GM12872 (cell line): ENCODE measurements around the gene IRGQ.

Experiments
- TF ChIP-seq, protein P1 (sequence below): IDR thresholded peaks from 3 replicates; pipeline ENCODE4 v1.5.1; 2011; ENCODE audit warnings: low read depth, mild to moderate bottlenecking, low read length, moderate library complexity; ENCODE audit not compliant: insufficient read depth

Gene IRGQ

DNA sequence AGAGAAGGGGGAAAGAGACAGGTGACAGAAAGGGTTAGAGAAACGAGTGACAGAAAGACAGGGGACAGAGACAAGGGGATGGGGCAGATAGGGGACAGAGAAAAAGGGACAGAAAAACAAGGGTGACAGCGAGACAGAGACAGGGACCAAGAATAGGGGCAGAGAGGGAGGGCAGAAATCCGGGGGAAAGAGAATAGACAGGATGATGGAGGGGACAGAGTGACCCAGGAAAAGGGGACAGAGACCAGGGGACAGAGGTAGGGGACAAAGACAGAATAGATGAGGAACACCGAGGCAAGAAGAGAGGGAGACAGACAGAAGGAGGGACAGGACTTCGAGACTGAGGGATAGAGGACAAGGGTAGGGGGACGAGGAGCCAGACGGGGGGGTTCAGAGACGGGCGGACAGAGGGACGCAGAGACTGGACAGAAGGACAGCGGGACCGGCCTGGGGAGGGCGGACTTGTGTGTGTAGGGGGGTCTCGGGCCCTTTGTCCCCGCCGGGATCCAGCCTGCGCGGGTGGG, 43.1 kb upstream of the IRGQ start:
- TF ChIP-seq, protein P1, sequence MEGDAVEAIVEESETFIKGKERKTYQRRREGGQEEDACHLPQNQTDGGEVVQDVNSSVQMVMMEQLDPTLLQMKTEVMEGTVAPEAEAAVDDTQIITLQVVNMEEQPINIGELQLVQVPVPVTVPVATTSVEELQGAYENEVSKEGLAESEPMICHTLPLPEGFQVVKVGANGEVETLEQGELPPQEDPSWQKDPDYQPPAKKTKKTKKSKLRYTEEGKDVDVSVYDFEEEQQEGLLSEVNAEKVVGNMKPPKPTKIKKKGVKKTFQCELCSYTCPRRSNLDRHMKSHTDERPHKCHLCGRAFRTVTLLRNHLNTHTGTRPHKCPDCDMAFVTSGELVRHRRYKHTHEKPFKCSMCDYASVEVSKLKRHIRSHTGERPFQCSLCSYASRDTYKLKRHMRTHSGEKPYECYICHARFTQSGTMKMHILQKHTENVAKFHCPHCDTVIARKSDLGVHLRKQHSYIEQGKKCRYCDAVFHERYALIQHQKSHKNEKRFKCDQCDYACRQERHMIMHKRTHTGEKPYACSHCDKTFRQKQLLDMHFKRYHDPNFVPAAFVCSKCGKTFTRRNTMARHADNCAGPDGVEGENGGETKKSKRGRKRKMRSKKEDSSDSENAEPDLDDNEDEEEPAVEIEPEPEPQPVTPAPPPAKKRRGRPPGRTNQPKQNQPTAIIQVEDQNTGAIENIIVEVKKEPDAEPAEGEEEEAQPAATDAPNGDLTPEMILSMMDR, result no peak

DNA sequence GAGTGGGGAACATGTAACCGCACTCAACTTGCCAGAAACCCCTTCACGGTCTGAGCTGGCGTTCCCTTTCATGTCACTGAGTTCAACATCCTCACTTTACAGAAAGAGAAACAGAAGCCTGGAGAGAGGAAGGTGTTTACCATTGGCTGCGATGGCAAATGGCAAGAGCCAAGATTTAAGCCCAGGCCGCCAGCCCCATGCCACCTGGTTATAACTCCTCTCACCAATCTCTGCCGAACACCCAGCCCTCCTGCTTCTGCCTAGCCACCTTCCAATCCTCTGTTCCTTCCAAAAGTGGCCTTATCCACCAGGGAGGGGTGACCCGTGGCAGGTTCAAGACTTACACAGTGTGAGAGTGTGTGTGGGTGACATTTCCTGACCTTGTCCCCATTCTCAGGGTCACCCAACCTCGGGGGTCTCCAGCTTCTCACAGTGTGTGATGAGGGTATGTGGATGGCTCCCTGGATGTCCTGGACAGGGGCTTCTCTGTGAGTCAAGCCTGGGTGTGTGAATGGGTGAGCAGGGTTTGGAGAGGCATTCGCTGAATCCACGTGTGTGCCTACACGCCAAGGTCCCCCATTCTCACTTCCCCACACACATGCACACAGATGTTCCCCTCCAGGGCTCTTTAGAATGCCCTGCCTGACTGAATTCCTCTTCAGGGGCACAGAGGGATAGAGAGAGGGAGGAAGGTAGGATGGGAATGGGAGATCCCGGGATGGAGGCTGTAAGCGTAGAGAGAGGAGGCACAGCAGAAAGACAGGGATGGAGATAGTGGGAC, 42.5 kb upstream of the IRGQ start:
- TF ChIP-seq, protein P1, result no peak

DNA sequence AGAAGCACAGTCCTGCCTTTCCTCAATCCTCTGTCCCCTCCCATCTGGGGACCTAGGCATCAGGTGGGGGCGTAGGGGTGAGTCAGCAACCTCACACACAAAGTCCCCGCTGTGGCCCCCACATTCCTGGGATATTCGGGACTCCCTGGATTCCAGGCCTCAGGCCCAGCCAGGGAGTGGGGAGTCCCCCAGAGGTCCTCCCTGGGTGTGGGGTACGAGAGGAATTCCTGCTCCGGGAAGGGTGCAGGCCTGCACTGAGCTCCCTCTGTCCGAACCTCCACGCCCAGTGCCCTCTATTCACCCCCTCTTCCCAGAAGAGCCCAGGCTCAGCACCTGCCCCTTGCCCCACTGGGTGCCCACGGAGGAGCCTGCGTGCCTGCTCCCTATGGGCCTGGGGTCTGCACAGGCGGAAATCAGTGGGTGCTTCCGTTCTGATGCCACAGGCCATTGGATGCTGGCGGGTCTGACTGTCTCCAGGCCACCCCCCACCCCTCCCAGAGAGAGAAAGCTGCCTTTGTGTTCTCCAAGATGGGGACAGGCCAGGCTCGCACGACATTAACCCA, 40.3 kb upstream of the IRGQ start:
- TF ChIP-seq, protein P1, result no peak

DNA sequence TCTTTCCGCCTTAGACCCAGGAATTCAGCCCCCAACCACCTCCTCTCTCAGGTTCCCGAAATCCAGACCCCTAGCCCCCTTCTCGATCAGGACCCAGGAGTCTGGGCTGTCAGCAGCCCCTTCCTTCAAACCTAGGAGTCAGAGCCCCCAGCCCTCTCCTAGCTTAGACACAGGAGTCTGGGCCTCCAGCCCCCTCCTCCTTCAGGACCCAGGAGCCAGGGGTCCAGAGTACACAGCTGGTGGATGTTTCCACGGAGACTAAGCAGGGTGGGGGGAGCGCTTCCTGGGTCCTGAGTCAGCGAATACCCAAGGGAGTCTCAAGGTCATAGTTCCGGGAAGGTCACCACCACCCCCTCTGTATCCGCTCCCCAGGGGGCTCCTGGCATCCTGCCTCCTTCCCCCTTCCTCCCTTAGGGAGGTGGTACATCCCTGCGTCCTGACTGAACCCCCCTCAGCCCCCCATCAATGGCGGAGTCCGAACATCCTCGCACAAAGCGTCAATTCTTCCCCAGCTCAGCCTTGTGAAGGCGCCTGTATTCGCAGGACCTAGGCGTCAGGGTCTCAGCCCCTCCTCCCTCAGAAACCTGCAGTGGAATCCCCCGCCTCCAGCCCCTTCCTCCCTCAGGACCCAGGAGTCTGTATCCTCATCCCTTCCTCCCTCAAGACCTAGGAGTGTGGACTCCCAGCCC, 39.1 kb upstream of the IRGQ start:
- TF ChIP-seq, protein P1, result no peak

DNA sequence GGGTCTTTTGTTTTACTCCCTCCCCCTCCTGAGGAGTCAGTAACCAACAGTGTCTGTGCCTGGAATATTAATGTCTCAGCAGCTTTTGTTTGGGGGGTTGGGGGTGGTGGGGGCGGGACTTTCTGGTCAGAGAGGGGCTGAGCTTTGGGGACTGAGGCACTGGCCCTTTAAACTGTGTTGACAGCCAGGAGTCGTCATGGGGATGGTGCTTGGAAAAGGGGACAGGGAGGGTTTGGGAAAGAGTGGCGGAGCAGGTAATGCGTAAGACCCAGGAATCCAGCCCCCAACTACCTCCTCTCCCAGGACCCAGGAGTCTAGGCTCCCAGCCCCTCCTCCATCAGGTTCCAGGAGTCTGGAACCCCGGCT, 38.6 kb upstream of the IRGQ start:
- TF ChIP-seq, protein P1, result no peak

DNA sequence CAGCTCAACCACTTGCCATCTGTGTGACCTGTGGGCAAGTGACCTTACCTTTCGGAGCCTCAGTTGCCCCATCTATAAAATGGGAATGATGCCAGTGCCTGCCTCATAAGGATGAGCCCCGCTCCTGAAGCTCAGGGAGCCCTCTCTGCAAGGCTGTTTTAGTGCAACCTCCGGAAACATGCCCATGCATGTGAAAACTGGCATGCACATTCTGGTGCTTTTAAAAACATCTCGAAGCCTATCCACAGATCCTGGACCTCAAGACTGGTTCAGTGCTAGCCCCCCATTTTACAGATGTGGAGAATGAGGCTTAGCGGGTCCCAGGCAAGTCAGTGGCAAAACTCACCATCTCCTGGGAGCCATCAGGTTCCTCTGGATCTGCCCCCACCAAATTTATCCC, 38.1 kb upstream of the IRGQ start:
- TF ChIP-seq, protein P1, result no peak

DNA sequence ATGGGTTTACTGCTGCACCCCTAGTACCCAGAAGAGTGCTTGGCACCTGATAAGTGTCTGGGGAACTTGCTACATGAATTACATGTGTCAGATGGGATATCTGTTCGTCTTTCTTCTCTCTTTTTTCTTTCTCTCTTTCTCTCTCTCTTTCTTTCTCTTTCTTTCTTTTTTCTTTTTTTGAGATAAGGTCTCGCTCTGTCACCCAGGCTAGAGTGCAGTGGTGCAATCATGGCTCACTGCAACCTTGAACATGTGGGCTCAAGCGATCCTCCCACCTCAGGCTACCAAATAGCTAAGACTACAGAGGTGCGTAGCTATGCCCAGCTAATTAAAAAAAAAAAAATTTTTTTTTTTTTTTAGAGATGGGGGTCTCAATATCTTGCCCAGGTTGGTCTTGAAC, 37.6 kb upstream of the IRGQ start:
- TF ChIP-seq, protein P1, result no peak
